Stimulated activated CD8-positive, alpha-beta memory T cell treated with anti-CD3 and anti-CD28 coated beads, Interleukin-15, amount 100 ng/mL, for 24 hours (primary cell): ENCODE results near the gene RPS18.

Experiments used
- DNase-seq: peaks from one replicate; pipeline ENCODE4 v3.0.0-alpha.2; 2020; ENCODE audit warnings: low read depth

RPS18 gene

GRCh38 chr6:33289784-33290315 lies 18.0 kb downstream of the RPS18 start:
- DNase-seq: no peak

GRCh38 chr6:33290459-33290858 lies 18.6 kb downstream of the RPS18 start:
- no peak for DNase-seq

- no peak for DNase-seq
Measured at GRCh38 chr6:33292996-33293682, 21.3 kb downstream of the RPS18 start.

- DNase-seq: no peak
Measured at GRCh38 chr6:33294086-33294823, 22.4 kb downstream of the RPS18 start.

GRCh38 chr6:33295621-33296369 lies 23.9 kb downstream of the RPS18 start:
- no peak for DNase-seq

- no peak for DNase-seq
Measured at GRCh38 chr6:33296797-33297405, 25.0 kb downstream of the RPS18 start.

- no peak for DNase-seq
Measured at GRCh38 chr6:33297406-33297955, 25.6 kb downstream of the RPS18 start.

GRCh38 chr6:33297956-33298772 lies 26.3 kb downstream of the RPS18 start:
- DNase-seq: no peak

GRCh38 chr6:33298773-33299236 lies 26.9 kb downstream of the RPS18 start, which contains the start of gene RGL2:
Gene RGL2, minus strand, starts transcription at chr6:33298942. Its CDS starts 332 bp downstream, at chr6:33298610.
- no peak for DNase-seq

- DNase-seq: peak; percentile 87
Measured at GRCh38 chr6:33299237-33299944, 27.5 kb downstream of the RPS18 start.

- no peak for DNase-seq
Measured at GRCh38 chr6:33301877-33302276, 30.0 kb downstream of the RPS18 start.

- DNase-seq: no peak
Measured at GRCh38 chr6:33304216-33304615, 32.3 kb downstream of the RPS18 start.

- no peak for DNase-seq
Measured at GRCh38 chr6:33305052-33305451, 33.2 kb downstream of the RPS18 start.

GRCh38 chr6:33306356-33306755 lies 34.5 kb downstream of the RPS18 start:
- DNase-seq: no peak

GRCh38 chr6:33312361-33313104 lies 40.7 kb downstream of the RPS18 start:
- no peak for DNase-seq

GRCh38 chr6:33313105-33313708 lies 41.3 kb downstream of the RPS18 start:
- no peak for DNase-seq

GRCh38 chr6:33313709-33314514 lies 42.0 kb downstream of the RPS18 start, which contains the start of gene TAPBP:
Gene TAPBP, minus strand, starts transcription at chr6:33314078. Its CDS starts 37 bp downstream, at chr6:33314041.
- no peak for DNase-seq

GRCh38 chr6:33314515-33314942 lies 42.7 kb downstream of the RPS18 start:
- no peak for DNase-seq
